Activated CD8-positive, alpha-beta memory T cell treated with anti-CD3 and anti-CD28 coated beads for 24 hours (primary cell): ENCODE results near the gene AGBL1.

Experiments used
- DNase-seq: peaks from one replicate; pipeline ENCODE4 v3.0.0-alpha.2; 2020

The AGBL1 gene

GRCh38 chr15:86892774-86893449, 813.2 kb downstream of the AGBL1 start:
- DNase-seq, result no peak

GRCh38 chr15:86894269-86894668, 814.6 kb downstream of the AGBL1 start:
- no peak for DNase-seq

- DNase-seq, result no peak
These were observed 824.2 kb downstream of the AGBL1 start for GRCh38 chr15:86903642-86904421.

GRCh38 chr15:86905625-86906256, 826.1 kb downstream of the AGBL1 start:
- no peak for DNase-seq

GRCh38 chr15:86906376-86906775, 826.7 kb downstream of the AGBL1 start:
- DNase-seq, result no peak

GRCh38 chr15:86911022-86911421, 831.4 kb downstream of the AGBL1 start:
- no peak for DNase-seq

- DNase-seq, result no peak
These were observed 833.0 kb downstream of the AGBL1 start for GRCh38 chr15:86912661-86913060.

- DNase-seq, result no peak
These were observed 836.2 kb downstream of the AGBL1 start for GRCh38 chr15:86915811-86916331.

GRCh38 chr15:86916671-86917360, 837.1 kb downstream of the AGBL1 start:
- DNase-seq, result no peak

- no peak for DNase-seq
These were observed 837.6 kb downstream of the AGBL1 start for GRCh38 chr15:86917361-86917671.

- DNase-seq, result no peak
These were observed 839.9 kb downstream of the AGBL1 start for GRCh38 chr15:86919581-86919980.

- no peak for DNase-seq
These were observed 849.8 kb downstream of the AGBL1 start for GRCh38 chr15:86929461-86929860.

GRCh38 chr15:86932456-86932855, 852.8 kb downstream of the AGBL1 start:
- no peak for DNase-seq

- no peak for DNase-seq
These were observed 856.2 kb downstream of the AGBL1 start for GRCh38 chr15:86935841-86936240.

- no peak for DNase-seq
These were observed 862.6 kb downstream of the AGBL1 start for GRCh38 chr15:86942285-86942684.

GRCh38 chr15:86948719-86949118, 869.0 kb downstream of the AGBL1 start:
- DNase-seq, result no peak

- DNase-seq, result no peak
These were observed 879.6 kb downstream of the AGBL1 start for GRCh38 chr15:86959254-86959653.

- no peak for DNase-seq
These were observed 882.0 kb downstream of the AGBL1 start for GRCh38 chr15:86961669-86962068.

GRCh38 chr15:86964271-86964670, 884.6 kb downstream of the AGBL1 start:
- no peak for DNase-seq

GRCh38 chr15:86968244-86968643, 888.6 kb downstream of the AGBL1 start:
- DNase-seq, result no peak

- DNase-seq, result no peak
These were observed 889.7 kb downstream of the AGBL1 start for GRCh38 chr15:86969364-86969763.

- DNase-seq, result no peak
These were observed 893.7 kb downstream of the AGBL1 start for GRCh38 chr15:86973284-86973844.

- no peak for DNase-seq
These were observed 908.4 kb downstream of the AGBL1 start for GRCh38 chr15:86988033-86988432.
